ENCODE data around the gene PLA2G4F.
"Not testable (repeated sequence)": the region's sequence is repeated elsewhere in the genome, so short reads cannot be mapped to it uniquely, and the experiment has no call there.

The PLA2G4F gene

DNA sequence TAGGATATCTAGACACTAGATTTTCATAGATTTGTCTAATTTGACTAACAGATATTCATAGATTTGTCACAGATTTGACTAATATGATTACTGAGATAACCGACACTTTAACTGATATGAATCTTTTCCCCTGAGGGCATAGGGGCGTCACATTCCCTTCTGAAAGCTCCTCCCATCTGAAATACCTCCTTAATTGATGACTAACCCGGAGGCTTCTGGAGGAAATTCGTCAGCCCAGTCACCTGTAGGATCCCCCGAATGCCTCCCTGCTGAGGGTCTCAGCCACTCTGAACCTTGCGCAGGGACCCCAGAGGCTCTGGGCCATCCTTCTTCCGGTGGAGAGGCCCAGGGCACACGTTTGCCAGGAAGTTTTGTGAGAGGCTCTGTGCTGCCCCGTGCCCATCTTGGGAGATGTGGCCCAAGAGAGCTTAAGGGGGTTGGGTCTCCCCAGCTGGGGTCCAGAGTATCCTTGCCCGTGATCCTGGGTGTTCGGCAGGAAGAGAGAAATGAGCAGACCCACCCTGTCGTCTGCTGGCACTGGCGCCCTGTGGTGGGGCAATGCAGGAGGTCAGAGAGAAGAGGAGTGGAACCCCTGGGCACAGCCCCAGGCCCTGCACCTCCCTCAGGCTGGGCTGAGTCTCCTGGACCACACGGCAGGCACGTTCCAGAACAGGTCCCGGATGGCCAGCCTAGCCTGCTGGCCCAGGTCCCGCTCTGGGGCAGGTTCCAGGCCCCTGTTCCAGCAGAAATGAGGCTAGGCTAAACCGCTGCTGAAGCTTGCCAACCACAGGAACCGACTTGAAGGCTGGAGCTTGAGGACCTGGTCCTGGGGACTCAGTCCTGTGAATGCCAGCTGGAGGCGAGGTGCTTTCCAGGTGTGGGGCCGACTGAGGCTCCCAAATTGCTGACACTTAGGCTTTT, 63.8 kb downstream of the PLA2G4F start:
- no peak for DNase-seq

DNA sequence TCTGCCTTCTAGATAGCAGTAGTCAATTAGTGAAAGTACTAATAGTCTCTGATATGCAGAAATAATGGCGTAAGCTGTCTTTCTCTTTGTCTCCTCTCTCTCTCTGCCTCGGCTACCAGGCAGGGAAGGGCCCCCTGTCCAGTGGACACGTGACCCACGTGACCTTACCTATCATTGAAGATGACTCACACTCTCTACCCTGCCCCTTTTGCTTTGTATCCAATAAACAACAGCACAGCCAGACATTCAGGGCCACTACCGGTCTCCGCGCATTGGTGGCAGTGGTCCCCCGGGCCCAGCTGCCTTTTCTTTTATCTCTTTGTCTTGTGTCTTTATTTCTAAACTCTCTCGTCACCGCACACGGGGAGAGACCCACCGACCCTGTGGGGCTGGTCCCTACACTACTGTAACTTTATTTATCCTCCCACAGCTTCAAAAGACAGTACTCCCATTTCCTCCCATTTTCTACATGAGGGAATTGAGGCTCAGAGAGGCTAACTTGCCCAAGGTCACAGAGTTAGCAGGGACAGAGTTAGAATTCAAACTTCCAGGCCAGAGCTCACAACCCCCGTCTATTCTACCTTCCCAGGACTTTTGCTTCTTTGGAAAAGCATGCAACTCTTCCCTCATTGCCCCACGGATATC, 64.6 kb downstream of the PLA2G4F start:
- not testable (repeated sequence) for DNase-seq

DNA sequence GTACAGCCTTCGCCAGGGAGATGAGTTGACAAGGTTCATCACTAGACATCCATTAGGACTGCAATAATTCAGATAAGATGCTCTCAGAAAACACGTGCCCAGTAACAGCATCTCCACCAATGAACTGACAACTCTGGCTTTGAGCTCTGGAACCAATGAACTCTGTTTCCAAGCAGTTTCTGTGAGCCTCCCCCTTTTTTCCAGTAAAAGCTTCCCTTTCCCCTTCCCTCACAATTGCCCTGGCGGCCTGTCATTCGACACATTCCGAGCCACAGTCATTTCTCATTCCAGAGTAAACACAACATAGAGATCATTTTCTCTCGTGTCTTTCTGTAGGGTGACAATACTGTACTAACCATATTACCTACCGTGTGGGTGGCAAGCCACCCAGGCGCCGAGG, 65.7 kb downstream of the PLA2G4F start:
- no peak for DNase-seq

DNA sequence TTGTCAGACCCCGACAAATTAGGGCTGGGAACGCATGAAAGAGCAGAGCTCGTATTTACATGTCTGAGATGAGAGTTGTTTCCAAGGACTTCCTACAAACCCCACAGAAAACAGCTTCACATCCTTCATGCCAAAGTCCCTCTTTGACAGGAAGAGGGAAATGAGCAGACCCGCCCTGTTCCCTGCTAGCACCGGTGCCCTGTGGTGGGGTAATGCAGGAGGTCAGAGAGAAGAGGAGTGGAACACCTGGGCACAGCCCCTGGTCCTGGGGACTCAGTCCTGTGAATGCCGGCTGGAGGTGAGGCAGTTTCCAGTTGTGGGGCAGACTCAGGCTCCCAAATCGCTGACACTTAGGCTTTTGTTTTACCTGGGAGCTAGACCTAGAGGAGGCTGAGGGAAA, 66.1 kb downstream of the PLA2G4F start:
- no peak for DNase-seq

DNA sequence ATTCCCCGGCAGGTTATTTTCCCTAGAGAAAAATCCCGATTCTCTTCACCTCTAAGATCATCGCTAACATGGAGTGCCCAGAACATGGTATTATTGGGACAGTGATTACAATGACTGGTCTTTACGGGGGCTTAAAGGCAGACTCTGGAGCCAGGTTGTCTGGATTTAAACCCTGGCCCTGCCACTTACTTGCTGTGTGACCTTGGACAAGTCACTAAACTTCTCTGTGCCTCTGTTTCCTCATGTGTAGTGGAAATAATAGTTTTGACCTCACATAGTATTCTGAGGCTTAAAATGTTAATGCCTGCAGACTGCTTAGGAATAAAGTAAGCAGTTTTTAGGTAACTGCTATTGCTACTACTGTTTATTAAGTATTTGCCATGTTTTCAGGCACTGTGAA, 66.5 kb downstream of the PLA2G4F start:
- DNase-seq = no peak
